Hepatocyte (in vitro differentiated cells): Measurements from ENCODE around the gene WNT11. TPM values are rescaled to one million over a fixed set of nuclear protein-coding genes. Genes with fewer than 3 reads are reported as not detected.

Experiments used
- DNase-seq: peaks from one replicate; pipeline ENCODE4 v3.0.0-alpha.2; 2016; ENCODE audit warnings: low spot score
- H2AFZ ChIP-seq: fragments of 200-600 bp; sonication (generic); 2 replicates; pipeline ENCODE4 v1.6.0; 2016; ENCODE audit warnings: antibody characterized with exemption, mild to moderate bottlenecking
- H3K27ac ChIP-seq: fragments of 200-600 bp; sonication (generic); 2 replicates; pipeline ENCODE4 v1.5.1; 2016; ENCODE audit warnings: mild to moderate bottlenecking
- H3K27me3 ChIP-seq: fragments of 200-600 bp; sonication (generic); 2 replicates; pipeline ENCODE4 v1.6.1; 2016
- H3K36me3 ChIP-seq: fragments of 200-600 bp; sonication (generic); replicated peaks from 2 replicates; pipeline ENCODE4 v1.5.1; 2016; ENCODE audit warnings: low read depth; ENCODE audit not compliant: insufficient read depth
- H3K4me1 ChIP-seq: fragments of 200-600 bp; sonication (generic); 2 replicates; pipeline ENCODE4 v1.5.1; 2016; ENCODE audit warnings: mild to moderate bottlenecking, moderate library complexity; ENCODE audit not compliant: insufficient read depth
- H3K4me2 ChIP-seq: fragments of 200-600 bp; sonication (generic); 2 replicates; pipeline ENCODE4 v1.6.0; 2016
- H3K4me3 ChIP-seq: fragments of 200-600 bp; sonication (generic); 2 replicates; pipeline ENCODE4 v1.5.1; 2016; ENCODE audit warnings: mild to moderate bottlenecking
- H3K79me2 ChIP-seq: fragments of 200-600 bp; sonication (generic); 2 replicates; pipeline ENCODE4 v1.6.0; 2017; ENCODE audit warnings: mild to moderate bottlenecking
- H3K9me2 ChIP-seq: fragments of 200-600 bp; sonication (generic); replicated peaks from 2 replicates; pipeline ENCODE4 v1.6.0; 2017; ENCODE audit warnings: mild to moderate bottlenecking; ENCODE audit not compliant: insufficient read depth
- H3K9me3 ChIP-seq: fragments of 200-600 bp; sonication (generic); 2 replicates; pipeline ENCODE4 v1.5.1; 2016; ENCODE audit warnings: low read depth, mild to moderate bottlenecking
- H4K20me1 ChIP-seq: fragments of 200-600 bp; sonication (generic); 2 replicates; pipeline ENCODE4 v1.6.0; 2016; ENCODE audit warnings: mild to moderate bottlenecking; ENCODE audit not compliant: insufficient read depth, poor library complexity, severe bottlenecking
- CTCF ChIP-seq: fragments of 200-600 bp; sonication (generic); IDR thresholded peaks from 2 replicates; pipeline ENCODE4 v1.5.1; 2016; ENCODE audit warnings: antibody characterized with exemption, mild to moderate bottlenecking; ENCODE audit not compliant: poor library complexity
- EZH2 ChIP-seq: fragments of 200-600 bp; sonication (generic); IDR thresholded peaks from 2 replicates; pipeline ENCODE4 v1.6.1; 2016; ENCODE audit warnings: antibody characterized with exemption, mild to moderate bottlenecking, borderline replicate concordance
- EZH2phosphoT487 ChIP-seq: fragments of 200-600 bp; sonication (generic); IDR thresholded peaks from one replicate; pipeline ENCODE4 v1.6.1; 2018; ENCODE audit warnings: antibody characterized with exemption, mild to moderate bottlenecking, low read depth, moderate library complexity; ENCODE audit not compliant: unreplicated experiment, severe bottlenecking
- WGBS: methylation state at CpG from one replicate; pipeline ENCODE4 v1.1.6; 2016; ENCODE audit warnings: low lambda C conversion rate; ENCODE audit errors: missing lambda C conversion rate; 5-methylcytosine and 5-hydroxymethylcytosine counted together
- polyA plus RNA-seq: library from polyadenylated mRNA; unstranded; fragments of >200 nt; fragmentation: Nextera tagmentation; extraction: Ambion mirVana; gene quantifications from 2 replicates; pipeline ENCODE4 v1.2.1, GENCODE V29; 2016
- total RNA-seq: library from RNA; depleted of rRNA; stranded (reverse); fragments of >200 nt; gene quantifications from 2 replicates; pipeline ENCODE4 v1.2.3, GENCODE V29; 2014

WNT11 gene
- total and polyA plus RNA-seq, 2 experiments from 2014 or later: 16.4 to 19.1 TPM

GRCh38 chr11:76240666-76241065 is 34.4 kb upstream of the WNT11 start:
- 92% methylated on average over 7 of the region's 7 CpGs for WGBS
- H3K4me2 ChIP-seq: no peak overlapping the region
- no peak for DNase-seq
- H3K4me1 ChIP-seq: peaks cover 8% of the 10 kb centered on the region
- no peaks in the 10 kb centered on the region for H4K20me1 ChIP-seq
- H3K27ac ChIP-seq: no peak overlapping the region
- H3K36me3 ChIP-seq: no peaks in the 10 kb centered on the region
- no peak overlapping the region for H3K4me3 ChIP-seq
- TF ChIP-seq EZH2 (no peak), EZH2phosphoT487 (no peak), CTCF (no peak)
- no peaks in the 10 kb centered on the region for H3K27me3 ChIP-seq
- no peak overlapping the region for H2AFZ ChIP-seq
- no peaks in the 10 kb centered on the region for H3K9me2 ChIP-seq
- no peaks in the 10 kb centered on the region for H3K79me2 ChIP-seq
- H3K9me3 ChIP-seq: no peaks in the 10 kb centered on the region

DNA sequence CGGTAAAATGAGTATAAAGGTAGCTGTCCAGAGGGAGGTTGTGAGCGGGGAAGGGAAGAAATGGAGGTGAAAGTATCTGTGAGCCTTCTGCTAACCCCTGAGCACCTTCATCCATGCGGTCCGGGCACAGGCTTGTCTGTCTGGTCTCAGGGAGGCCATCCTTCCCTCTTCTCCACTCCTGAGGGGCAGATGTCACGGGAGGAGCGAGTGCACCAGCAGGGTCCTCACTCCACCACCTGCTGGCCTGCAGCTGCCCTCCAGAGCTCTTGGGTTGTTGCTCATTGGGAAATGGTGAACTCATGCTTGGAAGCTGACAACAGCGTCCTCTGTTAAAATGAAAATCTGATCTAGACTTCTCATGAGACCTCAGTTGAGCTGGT is 33.8 kb upstream of the WNT11 start:
- Histone ChIP-seq H2AFZ (no peak overlapping the region), H3K27ac (no peak overlapping the region), H3K9me2 (no peaks in the 10 kb centered on the region), H3K9me3 (no peaks in the 10 kb centered on the region), H3K4me1 (peaks cover 8% of the 10 kb centered on the region), H3K4me3 (no peak overlapping the region), H3K27me3 (no peaks in the 10 kb centered on the region), H3K4me2 (no peak overlapping the region), H3K36me3 (no peaks in the 10 kb centered on the region), H4K20me1 (no peaks in the 10 kb centered on the region), H3K79me2 (no peaks in the 10 kb centered on the region)
- DNase-seq: no peak
- TF ChIP-seq EZH2 (no peak), EZH2phosphoT487 (no peak), CTCF (no peak)
- 88% methylated on average over 7 of the region's 7 CpGs for WGBS

- Histone ChIP-seq H3K9me2 (no peaks in the 10 kb centered on the region), H3K4me1 (peaks cover 8% of the 10 kb centered on the region), H3K4me2 (no peak overlapping the region), H2AFZ (no peak overlapping the region), H3K36me3 (no peaks in the 10 kb centered on the region), H3K27ac (no peak overlapping the region), H4K20me1 (no peaks in the 10 kb centered on the region), H3K27me3 (no peaks in the 10 kb centered on the region), H3K79me2 (no peaks in the 10 kb centered on the region), H3K4me3 (no peak overlapping the region), H3K9me3 (no peaks in the 10 kb centered on the region)
- DNase-seq: no peak
- TF ChIP-seq CTCF (no peak), EZH2 (no peak), EZH2phosphoT487 (no peak)
- 80% methylated on average over 10 of the region's 11 CpGs for WGBS
These were observed 33.3 kb upstream of the WNT11 start for GRCh38 chr11:76239483-76240160.

DNA sequence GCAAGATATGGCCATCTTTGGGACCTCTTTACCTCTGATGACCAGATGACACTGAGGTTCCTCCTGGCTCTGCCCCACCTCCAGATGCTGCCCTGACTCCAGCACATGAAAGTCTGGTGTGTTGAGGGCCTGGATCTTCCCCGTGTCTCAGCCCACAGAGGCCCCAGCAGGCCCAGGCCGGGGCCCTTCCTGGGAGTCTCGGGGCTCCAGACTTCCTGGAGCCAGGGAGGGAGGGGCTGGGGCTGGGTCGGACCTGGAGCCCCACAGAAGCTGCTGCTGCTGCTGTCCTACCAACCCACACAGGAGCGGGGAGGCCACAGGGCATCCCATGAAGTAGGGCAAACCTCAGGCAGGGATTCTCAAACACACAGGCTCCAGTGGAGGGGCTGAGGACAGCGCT is 32.2 kb upstream of the WNT11 start:
- Histone ChIP-seq H3K27me3 (no peaks in the 10 kb centered on the region), H3K36me3 (no peaks in the 10 kb centered on the region), H3K79me2 (no peaks in the 10 kb centered on the region), H3K4me2 (no peak overlapping the region), H3K4me1 (peaks cover 4% of the 10 kb centered on the region), H3K4me3 (no peak overlapping the region), H3K9me2 (no peaks in the 10 kb centered on the region), H4K20me1 (no peaks in the 10 kb centered on the region), H3K27ac (no peak overlapping the region), H3K9me3 (no peaks in the 10 kb centered on the region), H2AFZ (no peak overlapping the region)
- no peak for TF ChIP-seq CTCF
- TF ChIP-seq EZH2phosphoT487: no peak
- TF ChIP-seq EZH2: no peak
- DNase-seq: no peak
- WGBS: 67% methylated on average over 4 of the region's 6 CpGs
